Brain microvascular endothelial cell (primary cell): ENCODE data around the gene CLCA1.

ENCODE experiments used
- DNase-seq: peaks from one replicate; pipeline ENCODE4 v3.0.0-alpha.2; 2020
- H3K27ac ChIP-seq: fragments of 250-450 bp; sonication (Bioruptor Pico); 2 replicates; pipeline ENCODE4 v1.5.1; 2020; ENCODE audit warnings: mild to moderate bottlenecking, moderate library complexity
- H3K27me3 ChIP-seq: fragments of 250-450 bp; sonication (Bioruptor Pico); replicated peaks from 2 replicates; pipeline ENCODE4 v1.5.1; 2020; ENCODE audit warnings: mild to moderate bottlenecking
- H3K36me3 ChIP-seq: fragments of 250-450 bp; sonication (Bioruptor Pico); replicated peaks from 2 replicates; pipeline ENCODE4 v1.5.1; 2020; ENCODE audit warnings: mild to moderate bottlenecking
- H3K4me3 ChIP-seq: 2 replicates; pipeline ENCODE4 v1.5.1; 2011; ENCODE audit warnings: low read depth, mild to moderate bottlenecking, control low read depth, low read length, moderate library complexity
- in situ Hi-C: cut with HindIII; loops from 2 replicates; pipeline ENCODE4 v1.10.0; 2017; ENCODE audit warnings: low sequenced_read_pairs, low pct_ligation_motif_present
- TF ChIP-seq, protein P1 (sequence below): IDR thresholded peaks from 2 replicates; pipeline ENCODE4 v1.5.1; 2011; ENCODE audit warnings: low read depth, mild to moderate bottlenecking, moderate library complexity, low read length, control low read depth, inconsistent platforms; ENCODE audit errors: missing control alignments

The CLCA1 gene

DNA sequence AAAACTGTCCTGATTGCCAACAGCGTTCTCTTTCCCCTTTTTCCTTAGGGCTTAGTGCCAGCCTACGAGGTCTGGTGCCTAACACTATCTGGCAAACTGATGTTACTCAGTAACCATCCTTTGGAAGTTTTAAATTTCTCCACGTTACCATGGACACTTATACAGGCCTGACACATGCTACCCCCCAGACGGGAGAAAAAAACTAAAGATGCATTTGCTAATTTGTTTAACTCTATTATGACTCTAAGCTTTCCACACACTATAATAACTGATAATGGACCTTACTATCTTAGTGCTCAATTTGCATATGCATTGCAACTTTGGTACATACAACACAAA lies 36.8 kb downstream of the CLCA1 start:
- Histone ChIP-seq H3K27ac (no peak overlapping the region), H3K27me3 (no peaks in the 10 kb centered on the region), H3K4me3 (no peak overlapping the region), H3K36me3 (no peaks in the 10 kb centered on the region)
- in situ Hi-C loops = no loop called here
- no peak for DNase-seq
- TF ChIP-seq, protein P1, sequence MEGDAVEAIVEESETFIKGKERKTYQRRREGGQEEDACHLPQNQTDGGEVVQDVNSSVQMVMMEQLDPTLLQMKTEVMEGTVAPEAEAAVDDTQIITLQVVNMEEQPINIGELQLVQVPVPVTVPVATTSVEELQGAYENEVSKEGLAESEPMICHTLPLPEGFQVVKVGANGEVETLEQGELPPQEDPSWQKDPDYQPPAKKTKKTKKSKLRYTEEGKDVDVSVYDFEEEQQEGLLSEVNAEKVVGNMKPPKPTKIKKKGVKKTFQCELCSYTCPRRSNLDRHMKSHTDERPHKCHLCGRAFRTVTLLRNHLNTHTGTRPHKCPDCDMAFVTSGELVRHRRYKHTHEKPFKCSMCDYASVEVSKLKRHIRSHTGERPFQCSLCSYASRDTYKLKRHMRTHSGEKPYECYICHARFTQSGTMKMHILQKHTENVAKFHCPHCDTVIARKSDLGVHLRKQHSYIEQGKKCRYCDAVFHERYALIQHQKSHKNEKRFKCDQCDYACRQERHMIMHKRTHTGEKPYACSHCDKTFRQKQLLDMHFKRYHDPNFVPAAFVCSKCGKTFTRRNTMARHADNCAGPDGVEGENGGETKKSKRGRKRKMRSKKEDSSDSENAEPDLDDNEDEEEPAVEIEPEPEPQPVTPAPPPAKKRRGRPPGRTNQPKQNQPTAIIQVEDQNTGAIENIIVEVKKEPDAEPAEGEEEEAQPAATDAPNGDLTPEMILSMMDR = no peak

DNA sequence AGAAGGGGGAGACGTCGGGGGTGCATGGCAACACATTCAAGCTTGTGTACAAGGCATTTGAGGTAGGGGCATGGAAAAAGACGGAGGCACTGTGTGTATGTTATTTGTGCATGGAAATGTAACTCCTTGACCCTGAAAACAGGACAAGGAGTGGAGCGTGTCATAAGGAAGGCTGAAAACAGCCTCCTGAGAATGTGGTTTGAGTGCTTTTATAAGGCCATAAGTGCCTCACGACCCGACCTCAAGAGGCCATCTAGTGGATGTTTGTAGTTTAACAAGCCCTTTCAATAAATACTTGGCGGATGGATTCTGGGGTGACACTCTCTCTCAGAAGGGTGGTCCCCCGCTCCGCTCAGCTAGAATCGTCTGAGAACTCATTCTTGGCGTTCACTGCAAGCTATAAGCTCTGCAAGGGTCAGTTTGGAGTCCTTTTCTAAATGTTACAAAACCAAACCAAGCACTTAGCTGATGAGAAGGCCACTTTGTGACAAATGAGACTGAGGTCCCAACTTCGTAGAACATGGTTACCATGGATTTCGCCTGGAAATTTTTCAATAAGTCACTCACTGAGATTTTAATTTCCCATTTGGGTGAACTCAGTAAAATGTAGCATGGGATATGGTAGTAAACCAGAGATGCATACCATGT lies 39.3 kb downstream of the CLCA1 start:
- TF ChIP-seq, protein P1 = peak; percentile 61
- no peak overlapping the region for H3K27ac ChIP-seq
- DNase-seq = peak; percentile 42
- no peak overlapping the region for H3K4me3 ChIP-seq
- no peaks in the 10 kb centered on the region for H3K27me3 ChIP-seq
- H3K36me3 ChIP-seq = no peaks in the 10 kb centered on the region
- in situ Hi-C loops = no loop called here

DNA sequence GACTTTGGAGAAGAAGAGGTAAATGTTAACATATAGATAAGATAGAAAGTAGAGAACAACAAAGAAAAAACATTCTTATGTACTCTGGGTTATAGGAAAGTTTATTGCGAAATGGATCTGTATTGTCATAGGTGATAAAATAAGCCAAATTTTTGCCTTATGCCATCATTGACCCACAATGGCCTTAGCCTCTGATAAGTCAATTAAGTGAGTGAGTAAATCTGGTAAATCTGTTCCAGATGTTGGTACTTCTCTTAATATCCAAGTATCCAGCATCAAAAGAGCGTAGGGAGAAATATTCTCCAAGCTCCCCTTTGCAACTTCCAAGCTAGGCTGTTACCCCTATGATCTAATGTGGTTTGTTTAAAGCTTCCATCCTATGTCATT lies 39.8 kb downstream of the CLCA1 start:
- in situ Hi-C loops = no loop called here
- Histone ChIP-seq H3K4me3 (no peak overlapping the region), H3K27me3 (no peaks in the 10 kb centered on the region)

DNA sequence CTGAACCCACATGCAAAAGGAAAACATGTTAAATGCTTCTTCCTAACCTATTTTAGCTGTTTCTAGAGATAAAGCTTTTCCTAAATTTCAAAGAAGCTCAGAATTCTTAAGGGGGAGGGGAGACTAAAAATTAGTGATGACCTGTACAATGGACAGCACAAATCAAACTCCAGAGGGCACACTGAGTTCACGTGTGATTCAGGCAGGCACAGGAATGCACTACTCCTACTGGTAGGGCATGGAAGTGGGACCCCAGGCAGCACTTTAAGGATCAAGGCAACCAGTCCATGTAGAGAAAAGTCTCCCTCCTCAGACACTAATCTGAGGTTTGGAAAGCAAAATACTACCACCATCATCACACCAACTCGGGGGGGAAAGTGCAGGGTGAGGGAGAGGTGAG lies 46.9 kb downstream of the CLCA1 start:
- TF ChIP-seq, protein P1 = peak; percentile 65
- no peaks in the 10 kb centered on the region for H3K27me3 ChIP-seq
- no peaks in the 10 kb centered on the region for H3K36me3 ChIP-seq
- no peak overlapping the region for H3K27ac ChIP-seq
- no peak for DNase-seq
- H3K4me3 ChIP-seq = no peak overlapping the region
- in situ Hi-C loops = no loop called here

More for the DNA sequence above, 39.8 kb downstream of the CLCA1 start:
- TF ChIP-seq, protein P1 = no peak
- no peak for DNase-seq
- Histone ChIP-seq H3K36me3 (no peaks in the 10 kb centered on the region), H3K27ac (no peak overlapping the region)

DNA sequence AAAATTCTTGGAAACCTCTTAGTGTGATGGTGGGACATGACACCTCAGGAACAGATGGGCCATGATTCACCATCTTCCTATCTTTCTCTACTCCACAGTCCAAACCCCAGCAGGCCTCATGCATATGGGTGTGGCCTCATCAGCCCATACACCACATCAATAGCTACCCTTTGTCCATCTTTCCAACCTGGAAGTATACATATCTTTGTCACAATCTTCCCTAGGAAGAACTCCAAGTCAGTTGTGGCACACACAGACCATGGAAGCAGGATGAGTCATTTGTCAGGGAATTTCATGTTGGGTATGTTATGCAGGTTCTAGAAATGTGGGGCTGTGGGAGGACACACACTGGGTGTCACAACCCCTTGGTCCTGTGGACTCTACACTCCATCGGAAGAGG lies 47.6 kb downstream of the CLCA1 start:
- no peaks in the 10 kb centered on the region for H3K27me3 ChIP-seq
- in situ Hi-C loops = no loop called here
- DNase-seq = no peak
- no peaks in the 10 kb centered on the region for H3K36me3 ChIP-seq
- no peak overlapping the region for H3K4me3 ChIP-seq
- H3K27ac ChIP-seq = no peak overlapping the region
- TF ChIP-seq, protein P1 = no peak

DNA sequence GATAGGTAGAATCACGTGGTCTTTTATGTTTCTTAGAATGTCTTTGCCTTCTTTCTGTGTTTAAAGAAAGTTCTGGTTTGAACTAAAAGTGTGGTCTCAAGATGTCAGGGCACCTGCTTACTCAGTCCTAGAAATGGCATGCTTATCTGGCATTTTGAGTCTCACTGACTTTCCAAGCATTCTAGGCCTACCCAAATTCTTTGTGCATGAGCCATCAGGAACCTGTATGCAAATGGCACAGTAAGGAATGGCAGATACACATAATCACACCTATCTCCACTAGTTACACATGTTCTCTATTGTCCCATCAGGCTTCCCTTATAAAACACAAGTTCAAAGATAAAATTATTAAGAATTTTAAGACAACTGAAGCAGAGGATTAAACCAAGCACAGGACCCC lies 48.6 kb downstream of the CLCA1 start:
- Histone ChIP-seq H3K27me3 (no peaks in the 10 kb centered on the region), H3K27ac (no peak overlapping the region), H3K4me3 (no peak overlapping the region), H3K36me3 (no peaks in the 10 kb centered on the region)
- DNase-seq = no peak
- TF ChIP-seq, protein P1 = no peak
- in situ Hi-C loops = no loop called here
